HG03064 (cell line): ENCODE measurements around the gene SMC6.

Source experiments
- ATAC-seq: cut with Tn5 transposase; IDR thresholded peaks from one replicate; pipeline ENCODE4 v1.9.1; 2021; ENCODE audit warnings: low read depth; ENCODE audit not compliant: unreplicated experiment

Gene SMC6

DNA sequence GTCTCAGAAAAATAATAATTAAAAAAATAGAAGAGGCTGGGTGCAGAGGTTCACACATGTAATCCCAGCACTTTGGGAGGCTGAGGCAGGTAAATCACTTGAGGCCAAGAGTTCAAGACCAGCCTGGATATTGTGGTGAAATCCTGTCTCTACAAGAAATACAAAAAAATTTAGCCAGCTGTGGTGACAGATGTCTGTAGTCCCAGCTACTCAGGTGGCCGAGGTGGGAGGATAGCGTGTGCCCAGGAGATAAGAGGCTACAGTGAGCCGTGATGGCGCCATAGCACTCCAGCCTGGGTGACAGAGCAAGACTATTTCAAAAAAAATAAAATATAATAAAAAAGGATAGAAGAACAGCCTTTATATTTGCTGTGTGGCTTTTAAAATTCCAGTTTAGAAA, 35.9 kb downstream of the SMC6 start:
- no peak for ATAC-seq

- no peak for ATAC-seq
Observed at GRCh38 chr2:17713291-17713690, 40.3 kb downstream of the SMC6 start.

DNA sequence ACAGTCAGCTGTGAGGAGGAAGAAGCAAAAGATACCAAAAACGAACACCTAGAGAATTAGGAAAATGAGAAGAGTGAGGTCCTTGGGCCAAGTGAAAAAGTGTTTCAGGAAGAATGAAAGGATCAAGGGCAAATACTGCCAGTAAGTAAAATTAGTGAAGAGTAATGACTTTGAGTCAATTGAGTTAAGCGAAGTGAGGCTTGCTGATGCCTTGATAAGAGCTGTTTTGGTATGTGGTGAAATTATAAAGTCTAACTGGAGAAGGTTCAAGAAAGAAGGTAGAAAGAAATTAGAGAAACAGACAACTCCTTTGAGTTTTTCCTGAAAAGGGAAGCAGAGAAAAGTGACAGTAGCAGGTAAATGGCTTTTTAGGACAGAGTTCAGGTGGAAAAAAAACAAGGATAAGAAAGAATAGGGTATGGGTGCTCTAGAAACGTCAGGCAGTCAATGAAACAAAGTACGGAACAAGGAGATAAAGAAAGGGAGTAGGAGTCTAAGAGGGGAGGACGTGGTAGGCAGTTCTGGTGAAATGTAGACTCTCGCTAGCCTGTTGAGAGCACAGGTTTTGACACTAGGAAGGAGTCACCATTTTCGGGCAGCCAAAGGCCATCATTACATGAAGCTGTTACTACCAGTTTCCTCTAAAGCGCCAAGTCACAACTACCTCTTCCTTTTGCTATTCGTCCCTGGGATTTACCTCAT, 42.9 kb downstream of the SMC6 start:
- no peak for ATAC-seq

GRCh38 chr2:17709897-17710296, 43.7 kb downstream of the SMC6 start:
- ATAC-seq, result no peak

- no peak for ATAC-seq
Observed at GRCh38 chr2:17708501-17708900, 45.1 kb downstream of the SMC6 start.

DNA sequence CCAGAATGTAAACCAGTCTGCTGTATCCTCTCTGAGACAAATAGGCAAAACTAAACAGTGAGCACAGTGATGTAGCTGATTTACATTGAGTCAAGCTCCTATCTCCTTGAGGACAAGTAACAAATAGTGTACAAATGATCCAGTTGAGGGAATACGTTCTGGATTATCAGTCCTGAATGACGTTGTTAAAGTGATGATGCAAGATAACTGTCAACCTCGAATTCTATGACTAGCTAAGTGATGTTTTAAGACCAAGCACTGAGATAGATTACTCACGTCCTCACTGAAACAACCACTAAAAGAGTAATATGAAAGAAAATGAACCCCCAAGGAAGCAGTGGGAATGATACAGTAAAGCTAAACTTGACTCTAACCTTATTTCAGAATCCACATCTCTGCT, 46.8 kb downstream of the SMC6 start:
- ATAC-seq, result no peak

DNA sequence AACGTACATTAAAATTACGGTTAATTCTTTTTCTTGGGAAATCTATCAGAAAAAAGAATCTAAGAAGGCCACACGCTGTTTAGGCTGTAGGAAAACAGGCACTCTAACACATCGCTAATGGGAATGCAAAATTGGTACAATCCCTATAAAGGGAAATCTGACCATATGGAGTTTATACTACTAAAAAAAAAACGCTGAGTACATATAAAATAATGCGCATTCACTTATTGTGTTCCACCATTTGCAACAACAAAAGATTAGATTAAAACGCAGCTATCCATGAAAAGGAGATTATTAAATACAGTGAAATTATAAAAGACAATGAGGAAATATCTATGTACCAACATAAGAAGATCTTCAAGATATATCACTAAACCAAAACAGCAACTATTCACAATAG, 62.8 kb downstream of the SMC6 start:
- ATAC-seq, result no peak

- ATAC-seq, result no peak
Observed at GRCh38 chr2:17689010-17689409, 64.6 kb downstream of the SMC6 start.

GRCh38 chr2:17688600-17688999, 65.0 kb downstream of the SMC6 start:
- no peak for ATAC-seq

DNA sequence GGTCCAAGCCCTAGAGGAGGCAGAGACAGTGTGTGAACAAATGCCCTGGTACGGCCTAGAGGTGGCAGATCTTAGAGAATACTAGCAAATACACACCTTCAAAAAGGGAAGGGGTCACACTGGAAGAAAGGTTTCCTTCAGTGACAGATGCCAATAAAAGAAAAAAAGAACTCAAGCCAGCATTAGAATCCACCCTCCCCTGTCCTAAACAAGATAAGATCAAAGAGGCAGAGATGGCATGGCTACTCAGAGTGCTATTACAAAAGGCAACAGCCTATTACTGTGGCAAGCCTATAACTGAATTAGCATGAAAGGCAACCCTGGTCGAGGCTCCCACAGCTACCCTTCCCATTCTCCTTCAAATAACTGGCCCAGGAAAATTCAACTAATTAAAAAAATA, 69.6 kb downstream of the SMC6 start:
- no peak for ATAC-seq

GRCh38 chr2:17682098-17682857, 71.3 kb downstream of the SMC6 start:
- ATAC-seq, result no peak

GRCh38 chr2:17680119-17680518, 73.5 kb downstream of the SMC6 start:
- ATAC-seq, result no peak

DNA sequence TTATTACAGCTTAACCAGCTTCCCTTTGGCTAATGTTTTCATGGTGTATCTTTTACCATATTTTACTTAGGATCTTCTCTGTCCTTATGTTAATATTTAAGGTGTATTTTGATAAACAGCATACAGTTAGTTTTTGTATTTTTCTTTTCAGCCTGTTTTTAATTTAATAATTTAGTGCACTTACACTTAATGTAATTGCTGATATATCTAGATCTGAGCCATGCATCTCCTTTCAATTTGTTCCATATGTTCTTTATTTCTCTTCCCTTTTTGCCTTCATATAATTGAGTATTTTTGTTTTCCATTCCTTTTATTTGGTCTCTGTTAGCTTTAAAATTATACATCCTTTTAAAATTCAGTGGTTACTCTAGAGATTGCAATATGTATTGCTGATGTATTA, 78.8 kb downstream of the SMC6 start:
- no peak for ATAC-seq

- ATAC-seq, result no peak
Observed at GRCh38 chr2:17672583-17673317, 80.9 kb downstream of the SMC6 start.

- no peak for ATAC-seq
Observed at GRCh38 chr2:17667898-17668297, 85.7 kb downstream of the SMC6 start.

DNA sequence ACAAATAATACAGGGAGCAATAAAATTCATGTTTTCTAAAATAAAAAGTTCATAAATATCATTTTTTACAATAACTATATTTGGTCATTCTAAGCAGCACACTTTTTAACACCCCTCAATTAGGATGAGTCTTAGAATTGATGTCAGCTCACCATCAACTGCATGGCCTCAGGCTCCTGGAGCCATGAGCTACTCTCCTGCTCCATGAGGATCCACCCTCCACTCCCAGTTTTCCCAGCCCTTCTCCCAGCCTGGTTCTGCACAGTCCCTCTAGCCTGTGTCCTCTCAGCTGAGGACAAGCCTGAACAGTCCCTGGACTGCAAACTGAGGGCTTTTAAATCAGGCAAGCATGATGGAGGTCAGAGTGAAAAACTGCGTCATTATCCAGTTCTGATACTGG, 89.1 kb downstream of the SMC6 start:
- no peak for ATAC-seq

- ATAC-seq, result no peak
Observed at GRCh38 chr2:17662723-17663122, 90.9 kb downstream of the SMC6 start.

DNA sequence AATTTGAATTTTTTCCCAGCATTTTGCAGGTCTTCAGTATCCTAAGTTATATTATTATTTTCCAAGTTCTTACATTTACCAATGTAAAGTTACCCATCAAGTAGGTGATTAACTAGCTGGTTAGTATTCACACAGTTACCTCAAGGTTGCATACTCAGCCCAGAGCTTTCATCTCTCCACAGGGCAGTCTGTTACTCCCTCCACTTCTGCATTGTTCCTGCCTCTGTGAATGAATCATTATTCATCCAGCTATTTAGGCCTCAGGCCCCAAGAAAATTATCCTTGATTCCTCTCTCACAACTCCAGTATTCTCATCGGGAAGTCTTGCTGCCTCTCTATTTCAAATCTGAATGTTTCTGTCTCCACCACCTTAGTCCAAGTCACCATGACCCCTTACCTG, 92.2 kb downstream of the SMC6 start:
- ATAC-seq, result no peak

GRCh38 chr2:17660219-17660618, 93.4 kb downstream of the SMC6 start:
- ATAC-seq, result no peak

- ATAC-seq, result no peak
Observed at GRCh38 chr2:17658251-17658843, 95.3 kb downstream of the SMC6 start.

- ATAC-seq, result no peak
Observed at GRCh38 chr2:17657759-17658158, 95.9 kb downstream of the SMC6 start.
